B cell (primary cell): ENCODE results near the gene TTLL10. TPM values are rescaled to one million over a fixed set of nuclear protein-coding genes. Genes with fewer than 3 reads are reported as not detected.
A peak's percentile ranks its signal among the peaks of the same experiment; 100 is the strongest.

Source experiments
- ATAC-seq: fragments of 200-7000 bp; cut with Tn5 transposase; one replicate; pipeline ENCODE4 v1.10.0; 2021; ENCODE audit warnings: low read depth, mild to moderate bottlenecking, moderate number of reproducible peaks, moderate library complexity
- CTCF ChIA-PET: fragments of 350-600 bp; sonication (Branson Sonifier 250); formaldehyde crosslinking; loops from one replicate; lab custom pipeline; 2021; ENCODE audit warnings: antibody characterized with exemption, inconsistent platforms; lab: Charles Lee
- POLR2A ChIA-PET: fragments of 350-600 bp; sonication (Branson Sonifier 250); formaldehyde crosslinking; loops from one replicate; lab custom pipeline; 2021; ENCODE audit warnings: antibody characterized with exemption; lab: Charles Lee
- DNase-seq: peaks from one replicate; pipeline ENCODE4 v3.0.0; 2013
- H2AFZ ChIP-seq: 2 replicates; pipeline ENCODE4 v1.6.1; 2012; ENCODE audit warnings: mild to moderate bottlenecking, low read depth, low read length; ENCODE audit not compliant: insufficient read depth, poor library complexity, severe bottlenecking
- H3K27ac ChIP-seq, 2 donors: 1 replicate in 1 of 2; 2 replicates in 1 of 2; pipeline ENCODE4 v1.5.1; 2012 to 2013; ENCODE audit warnings: low read length in 2 of 2, mild to moderate bottlenecking in 2 of 2, moderate library complexity in 1 of 2
- H3K27me3 ChIP-seq, 4 experiments: fragments of 200-600 bp in 1 of 4; sonication (generic) in 1 of 4; replicated peaks in 1 of 4; 1 replicate in 2 of 4; 2 replicates in 2 of 4; pipeline versions ENCODE4 v1.6.1 to v1.7.0; 2013 to 2016; ENCODE audit warnings: low read length in 3 of 4, mild to moderate bottlenecking in 2 of 4, mixed read lengths in 1 of 4, moderate library complexity in 1 of 4; ENCODE audit not compliant: insufficient read depth in 4 of 4, control insufficient read depth in 3 of 4; ENCODE audit errors: control extremely low read depth in 1 of 4
- H3K36me3 ChIP-seq, 2 experiments: replicated peaks in 1 of 2; 1 replicate in 1 of 2; 2 replicates in 1 of 2; pipeline versions ENCODE4 v1.6.1 to v1.7.1; 2013; ENCODE audit warnings: low read length in 1 of 2; ENCODE audit not compliant: insufficient read depth in 2 of 2, control insufficient read depth in 1 of 2; ENCODE audit errors: control extremely low read depth in 1 of 2, extremely low read depth in 1 of 2
- H3K4me1 ChIP-seq, 2 donors: fragments of 200-600 bp in 1 of 2; sonication (generic) in 1 of 2; 1 replicate in 1 of 2; 2 replicates in 1 of 2; pipeline versions ENCODE4 v1.5.1 to v1.6.1; 2013 to 2017; ENCODE audit warnings: low read length in 2 of 2; ENCODE audit not compliant: control insufficient read depth in 2 of 2, insufficient read depth in 2 of 2
- H3K4me2 ChIP-seq: replicated peaks from 2 replicates; pipeline ENCODE3; 2012; ENCODE audit warnings: mild to moderate bottlenecking, low read depth, low read length; ENCODE audit not compliant: poor library complexity, severe bottlenecking
- H3K4me3 ChIP-seq, 5 experiments: fragments of 200-600 bp in 1 of 5; sonication (generic) in 1 of 5; 1 replicate in 3 of 5; 2 replicates in 2 of 5; pipeline versions ENCODE4 v1.5.1 to v1.7.0; 2011 to 2016; ENCODE audit warnings: low read length in 4 of 5, mild to moderate bottlenecking in 4 of 5, low read depth in 2 of 5, control low read depth in 1 of 5, moderate library complexity in 1 of 5; ENCODE audit not compliant: insufficient read depth in 1 of 5; ENCODE audit errors: control extremely low read depth in 1 of 5, extremely low read depth in 1 of 5
- H3K79me2 ChIP-seq: fragments of 200-600 bp; sonication (generic); one replicate; pipeline ENCODE4 v1.6.0; 2016; ENCODE audit warnings: low read length; ENCODE audit not compliant: control insufficient read depth, insufficient read depth
- H3K9ac ChIP-seq: fragments of 200-600 bp; sonication (generic); 2 replicates; pipeline ENCODE4 v1.6.1; 2017; ENCODE audit warnings: mild to moderate bottlenecking, low read length, moderate library complexity
- H3K9me3 ChIP-seq, 3 donors: one replicate each; pipeline versions ENCODE4 v1.6.1 to v1.7.1; 2013; ENCODE audit warnings: low read length in 2 of 3; ENCODE audit not compliant: control insufficient read depth in 2 of 3, insufficient read depth in 1 of 3; ENCODE audit errors: control extremely low read depth in 1 of 3
- H4K20me1 ChIP-seq: 2 replicates; pipeline ENCODE4 v1.6.0; 2012; ENCODE audit warnings: mild to moderate bottlenecking, low read length; ENCODE audit not compliant: insufficient read depth, control insufficient read depth, poor library complexity, severe bottlenecking
- H3K27ac Mint-ChIP-seq: one replicate; pipeline ENCODE4 v1.8.0; 2021; ENCODE audit warnings: mixed read lengths
- H3K27me3 Mint-ChIP-seq: one replicate; pipeline ENCODE4 v1.8.0; 2021; ENCODE audit warnings: mixed read lengths
- H3K4me1 Mint-ChIP-seq: one replicate; pipeline ENCODE4 v1.8.0; 2021; ENCODE audit warnings: mixed read lengths
- H3K4me3 Mint-ChIP-seq: one replicate; pipeline ENCODE4 v1.8.0; 2021; ENCODE audit warnings: mixed read lengths
- H3K9me3 Mint-ChIP-seq: one replicate; pipeline ENCODE4 v1.8.0; 2022; ENCODE audit warnings: mixed read lengths; ENCODE audit not compliant: insufficient read depth
- CTCF ChIP-seq: fragments of 200-600 bp; IDR thresholded peaks from one replicate; pipeline ENCODE4 v1.8.0; 2022; ENCODE audit warnings: antibody characterized with exemption, mild to moderate bottlenecking
- EZH2 ChIP-seq: IDR thresholded peaks from 2 replicates; pipeline ENCODE4 v1.6.1; 2012; ENCODE audit warnings: borderline replicate concordance, low read depth, mild to moderate bottlenecking, moderate library complexity, low read length; ENCODE audit not compliant: insufficient read depth, poor library complexity, severe bottlenecking
- WGBS: methylation state at CpG from one replicate; pipeline ENCODE4 v1.1.5; 2013; ENCODE audit warnings: missing lambda C conversion rate; ENCODE audit not compliant: insufficient coverage; 5-methylcytosine and 5-hydroxymethylcytosine counted together
- intact Hi-C: fragments of 100-400 bp; cut with micrococcal nuclease; formaldehyde crosslinking; loops from one replicate; pipeline ENCODE4 v1.10.0; 2022
- polyA plus RNA-seq: library from polyadenylated mRNA; depleted of rRNA; stranded (reverse); fragments of >200 nt; gene quantifications from 2 replicates; pipeline ENCODE4 v1.2.3, GENCODE V29; 2012
- total RNA-seq, 2 donors: library from RNA; stranded (reverse); fragments of 120-200 nt in 1 of 2; gene quantifications; 1 replicate in 1 of 2; 2 replicates in 1 of 2; pipeline versions ENCODE4 v1.2.3 to v1.2.4, GENCODE V29; 2013 to 2022

Gene TTLL10
- total and polyA plus RNA-seq, 2 donors (not counting 1 experiment from before 2014, with no cell fraction given), result 0.37 to 0.45 TPM

- DNase-seq (peak; percentile 59), ATAC-seq (no peak)
- H4K20me1 ChIP-seq, result no peaks in the 10 kb centered on the region
- 92% methylated on average over 13 of the region's 20 CpGs for WGBS
- no peaks in the 10 kb centered on the region for H3K27me3 ChIP-seq
- H3K4me1 ChIP-seq, result peaks cover 31 to 47% of the 10 kb centered on the region in 2 donors
- no peak overlapping the region for H2AFZ ChIP-seq
- TF ChIP-seq CTCF (no peak), EZH2 (no peak)
- no peaks in the 10 kb centered on the region for H3K36me3 ChIP-seq
- Mint-ChIP-seq H3K4me1 (peaks cover 36% of the 10 kb centered on the region), H3K27ac (peak overlapping the region; percentile 97), H3K4me3 (peak overlapping the region; percentile 45), H3K9me3 (peaks cover 3% of the 10 kb centered on the region), H3K27me3 (no peaks in the 10 kb centered on the region)
- no peak overlapping the region for H3K4me3 ChIP-seq
- H3K4me2 ChIP-seq, result peak overlapping the region; percentile 92
- peaks cover 0 to 22% (median 0%) of the 10 kb centered on the region in 3 donors for H3K9me3 ChIP-seq
- no peak overlapping the region for H3K9ac ChIP-seq
- POLR2A ChIA-PET, result interaction anchor here (0.8 to 3.4 kb wide), 4 partner anchors 10 to 74 kb away, joined by 4 to 27 read pairs (median 18); no protein-coding TSS in a partner anchor
- no peaks in the 10 kb centered on the region for H3K79me2 ChIP-seq
- intact Hi-C loops, result loop anchor here (1.0 to 2.0 kb wide), 4 partner anchors 9 to 116 kb away; partner anchors contain the start of gene TTLL10
- peak overlapping the region; percentile 92 to 94 for H3K27ac ChIP-seq
- CTCF ChIA-PET, result interaction anchor here (0.8 to 3.5 kb wide), 3 partner anchors 13 to 115 kb away, joined by 3 to 34 read pairs (median 7); no protein-coding TSS in a partner anchor
Observed at GRCh38 chr1:1135339-1136136, 38.1 kb upstream of the TTLL10 start.
